Measurements from ENCODE around the gene C12orf57.
A peak's percentile ranks its signal among the peaks of the same experiment; 100 is the strongest.
"Not testable (repeated sequence)": the region's sequence is repeated elsewhere in the genome, so short reads cannot be mapped to it uniquely, and the experiment has no call there.

Gene C12orf57, protein sequence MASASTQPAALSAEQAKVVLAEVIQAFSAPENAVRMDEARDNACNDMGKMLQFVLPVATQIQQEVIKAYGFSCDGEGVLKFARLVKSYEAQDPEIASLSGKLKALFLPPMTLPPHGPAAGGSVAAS

DNA sequence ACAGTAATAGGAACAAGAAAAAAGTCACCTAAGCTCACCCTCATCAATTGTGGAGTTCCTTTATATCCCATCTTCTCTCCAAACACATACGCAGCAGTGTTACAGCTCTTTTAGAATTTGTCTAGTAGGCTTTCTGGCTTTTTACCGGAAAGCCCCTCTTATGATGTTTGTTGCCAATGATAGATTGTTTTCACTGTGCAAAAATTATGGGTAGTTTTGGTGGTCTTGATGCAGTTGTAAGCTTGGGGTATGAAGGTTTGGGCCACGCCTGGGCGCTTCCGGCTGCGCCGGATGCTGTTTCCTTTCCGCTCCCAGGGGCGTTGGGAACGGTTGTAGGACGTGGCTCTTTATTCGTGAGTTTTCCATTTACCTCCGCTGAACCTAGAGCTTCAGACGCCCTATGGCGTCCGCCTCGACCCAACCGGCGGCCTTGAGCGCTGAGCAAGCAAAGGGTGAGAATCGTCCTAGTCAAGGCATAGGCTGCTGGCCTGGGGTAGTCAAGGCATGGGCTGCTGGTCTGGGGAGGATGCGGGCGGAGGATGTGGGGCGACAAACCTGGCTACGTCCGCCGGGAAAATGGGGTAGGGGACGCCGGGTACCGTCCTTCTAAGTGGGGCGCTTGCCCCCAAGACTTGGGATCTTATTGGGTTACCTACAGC, at the start of gene C12orf57, which contains the start of gene RNU7-1:
Gene C12orf57 (plus strand): TSS at position 301 of the 659 bp plus-strand sequence. CDS start 100 bp downstream, at position 401.
Gene RNU7-1 (plus strand): TSS at position 95 of the 659 bp plus-strand sequence.
- DNase-seq: peak; percentile 95

DNA sequence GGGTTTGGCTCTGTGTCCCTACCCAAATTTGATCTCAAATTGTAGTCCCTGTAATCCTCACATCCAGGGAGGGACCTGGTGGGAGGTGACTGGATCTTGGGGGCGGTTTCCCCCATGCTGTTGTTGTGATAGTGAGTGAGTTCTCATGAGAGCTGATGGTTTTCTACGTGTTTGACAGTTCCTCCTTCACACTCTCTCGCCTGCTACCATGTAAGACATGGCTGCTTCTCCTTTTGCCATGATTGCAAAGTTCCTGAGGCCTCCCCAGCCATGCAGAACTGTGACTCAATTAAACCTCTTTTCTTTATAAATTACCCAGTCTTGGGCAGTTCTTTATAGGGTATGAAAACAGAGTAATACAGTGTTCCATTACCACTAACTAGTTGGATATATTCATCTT, 49.5 kb upstream of the C12orf57 start:
- DNase-seq: no peak

DNA sequence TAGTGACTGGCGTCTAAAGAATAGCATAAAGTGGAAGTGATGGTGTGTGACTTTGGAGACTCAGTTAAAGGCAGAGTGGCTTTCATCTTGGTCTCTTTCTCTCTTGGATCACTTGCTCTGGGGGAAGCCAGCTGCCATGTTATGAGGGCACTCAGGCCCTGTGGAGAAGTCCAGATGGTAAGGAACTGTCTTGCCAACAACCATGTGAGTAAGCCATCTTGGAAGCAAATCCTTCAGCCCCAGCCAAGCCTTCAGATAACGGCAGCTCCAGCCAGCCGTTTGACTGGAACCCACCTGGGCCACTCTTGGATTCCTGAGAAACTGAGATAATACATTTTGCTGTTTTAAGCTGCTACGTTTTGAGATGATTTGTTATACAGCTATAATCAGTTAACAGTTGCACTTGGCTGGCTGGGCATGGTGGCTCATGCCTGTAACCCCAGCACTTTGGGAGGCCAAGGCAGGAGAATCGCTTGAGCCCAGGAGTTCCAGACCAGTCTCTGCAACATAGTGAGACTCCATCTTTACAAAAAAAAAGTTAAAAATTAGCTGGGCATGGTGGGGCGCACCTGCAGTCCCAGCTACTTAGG, 46.9 kb upstream of the C12orf57 start:
- DNase-seq: no peak

DNA sequence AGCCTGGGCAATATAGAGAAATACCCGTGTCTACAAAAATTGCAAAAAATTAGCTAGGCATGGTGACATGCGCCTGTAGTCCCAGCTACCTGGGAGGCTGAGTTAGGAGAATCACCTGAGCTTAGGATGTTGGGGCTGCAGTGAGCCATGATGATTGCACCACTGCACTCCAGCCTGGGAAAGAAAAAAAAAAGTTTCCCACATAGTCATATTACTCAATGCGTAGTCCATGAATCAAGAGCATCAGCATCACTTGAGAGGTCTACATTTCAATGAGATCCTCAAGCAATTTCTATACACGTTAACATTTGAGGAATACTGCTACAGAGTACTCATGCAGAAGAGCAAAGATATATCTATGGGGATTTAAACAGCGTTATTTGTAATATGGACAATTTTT, 44.4 kb upstream of the C12orf57 start:
- no peak for DNase-seq

DNA sequence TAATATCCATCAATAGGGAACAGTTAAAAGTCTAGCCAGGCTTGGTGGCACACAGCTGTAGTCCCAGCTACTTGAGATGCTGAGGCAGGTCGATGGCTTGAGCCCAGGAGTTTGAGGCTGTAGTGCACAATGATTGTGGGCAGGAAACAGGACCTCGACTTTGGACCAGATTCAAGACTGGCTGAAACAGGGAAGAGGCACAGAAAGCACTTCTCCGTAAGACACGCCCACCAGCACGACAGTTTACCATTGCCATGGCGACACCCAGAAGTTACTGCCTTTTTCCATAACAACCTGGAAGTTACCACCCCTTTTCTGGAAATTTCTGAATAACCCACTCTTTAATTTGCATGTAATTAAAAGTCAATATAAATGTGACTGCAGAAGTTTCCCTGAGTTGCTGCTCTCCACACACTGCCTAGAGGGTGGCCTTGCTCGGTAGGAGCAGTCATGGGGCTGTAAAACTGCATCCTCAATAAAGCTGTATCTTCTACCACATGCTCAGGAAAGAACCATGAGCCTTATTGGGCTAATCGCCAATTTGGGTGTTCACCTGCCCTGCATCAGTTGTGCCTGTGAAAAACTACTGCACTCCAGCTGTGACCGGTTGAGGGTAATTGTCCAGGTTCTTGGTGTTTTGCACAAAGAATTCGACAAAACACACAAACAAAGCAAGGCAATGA, 43.8 kb upstream of the C12orf57 start:
- DNase-seq: peak; percentile 28

DNA sequence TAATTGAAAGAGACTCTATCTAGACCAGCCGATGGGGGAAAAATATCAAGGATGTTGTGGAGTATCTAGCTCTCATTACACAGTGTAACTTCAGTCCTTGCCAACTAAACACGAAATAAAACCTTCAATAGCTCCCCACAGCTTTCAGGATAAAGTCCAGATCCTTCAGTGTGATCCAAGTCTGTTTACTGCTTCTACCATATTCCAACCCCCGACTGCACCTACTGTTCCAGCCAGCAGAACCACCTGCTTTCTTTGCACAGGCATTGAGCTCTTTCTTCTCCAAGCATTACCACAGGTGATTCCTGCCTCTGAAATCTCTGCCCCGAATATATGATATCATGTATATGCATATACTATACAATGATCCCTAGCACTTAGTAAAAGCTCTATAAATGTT, 41.4 kb upstream of the C12orf57 start:
- DNase-seq: no peak

DNA sequence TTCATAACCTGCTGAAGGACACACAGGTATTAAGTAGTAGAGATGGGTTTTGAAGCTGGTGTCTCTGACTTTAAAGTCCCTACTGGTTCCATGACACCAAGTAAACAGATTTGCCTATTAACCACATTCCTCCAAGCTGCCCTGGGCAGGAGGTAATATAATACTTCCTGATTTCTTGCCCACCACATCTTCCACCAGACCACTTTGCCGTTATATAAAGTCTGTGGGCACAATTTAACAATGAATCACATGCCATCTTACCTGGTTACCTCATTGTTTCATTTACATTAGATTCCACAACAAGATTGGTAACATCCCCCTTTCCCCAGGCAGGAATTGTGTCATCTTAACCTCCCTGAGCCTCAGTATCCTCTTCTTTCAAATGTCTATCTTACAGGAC, 40.1 kb upstream of the C12orf57 start:
- DNase-seq: no peak

DNA sequence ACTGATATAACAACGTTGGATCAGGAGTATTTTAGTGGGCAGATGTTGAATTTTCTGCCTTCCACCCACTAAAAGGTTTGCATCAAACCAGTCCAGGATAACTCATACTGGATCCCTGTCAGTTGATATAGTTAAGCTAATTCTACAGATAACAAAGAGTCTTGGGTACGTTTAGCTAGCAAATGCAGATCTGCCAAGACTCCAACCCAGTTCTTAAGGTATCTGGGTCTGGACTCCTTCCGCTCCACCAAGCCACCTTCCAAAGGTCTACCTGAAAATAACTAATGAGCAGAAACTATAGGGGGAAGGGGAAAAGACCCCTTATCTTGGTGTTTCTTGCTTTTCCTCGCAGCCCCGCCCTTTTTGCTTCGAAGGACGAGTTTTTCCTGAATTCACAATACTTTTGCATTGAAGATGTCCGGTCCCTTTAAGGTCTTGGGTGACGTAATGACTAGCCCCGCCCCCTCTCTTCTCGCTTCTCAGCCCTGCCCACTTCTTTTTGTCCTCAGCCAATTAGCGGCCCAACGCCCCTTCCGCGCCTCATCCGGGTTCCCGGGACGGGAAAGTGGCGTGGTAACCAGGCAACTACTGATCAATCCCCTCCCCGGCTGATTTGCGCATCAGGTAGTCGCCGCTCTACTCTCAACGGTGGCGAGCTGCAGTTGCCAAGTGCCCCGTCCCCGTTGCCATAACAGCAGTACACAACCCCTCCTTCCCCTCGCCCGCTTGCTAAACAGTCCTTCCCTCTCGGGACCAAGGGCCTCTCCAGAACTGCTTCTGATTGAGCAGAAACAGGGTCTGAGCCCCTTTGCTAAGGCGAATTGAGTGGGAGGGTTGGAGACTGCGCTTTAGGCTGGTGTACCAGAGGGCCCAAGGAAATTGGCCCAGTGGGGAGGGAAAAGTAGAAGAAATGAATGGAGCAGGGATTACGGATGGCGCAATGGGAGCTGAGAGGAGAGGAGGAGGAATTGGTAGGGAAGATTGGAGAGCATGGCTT, 39.2 kb upstream of the C12orf57 start, which contains the start of gene LRRC23:
Gene LRRC23 (plus strand): TSS at position 543 of the 997 bp plus-strand sequence. CDS start 812 bp downstream, outside the sequence.
- DNase-seq: peak; percentile 99

DNA sequence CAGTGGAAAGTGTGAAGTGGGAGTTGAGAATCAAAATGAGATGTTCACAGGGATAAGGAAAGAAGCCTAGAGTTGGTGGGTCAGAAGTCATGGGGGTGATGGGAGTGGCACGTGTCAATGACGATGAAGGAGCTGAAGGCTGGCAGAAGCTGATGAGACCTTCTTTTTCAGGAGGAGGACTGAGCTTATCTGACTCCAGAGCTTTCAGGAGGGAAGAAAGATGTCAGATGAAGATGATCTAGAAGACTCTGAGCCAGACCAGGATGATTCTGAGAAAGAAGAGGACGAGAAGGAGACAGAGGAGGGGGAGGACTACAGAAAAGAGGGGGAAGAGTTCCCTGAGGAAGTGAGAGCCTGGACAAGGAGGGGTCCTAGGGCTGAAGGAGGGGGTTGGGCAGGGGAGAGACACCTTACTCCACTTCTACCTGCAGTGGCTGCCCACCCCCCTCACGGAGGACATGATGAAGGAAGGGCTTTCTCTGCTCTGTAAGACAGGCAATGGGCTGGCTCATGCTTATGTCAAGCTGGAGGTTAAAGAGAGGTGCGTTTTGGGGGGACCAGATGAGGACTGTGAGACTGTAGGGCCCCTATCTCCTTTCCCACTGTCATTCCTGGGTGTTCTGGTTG, 38.3 kb upstream of the C12orf57 start:
- no peak for DNase-seq

DNA sequence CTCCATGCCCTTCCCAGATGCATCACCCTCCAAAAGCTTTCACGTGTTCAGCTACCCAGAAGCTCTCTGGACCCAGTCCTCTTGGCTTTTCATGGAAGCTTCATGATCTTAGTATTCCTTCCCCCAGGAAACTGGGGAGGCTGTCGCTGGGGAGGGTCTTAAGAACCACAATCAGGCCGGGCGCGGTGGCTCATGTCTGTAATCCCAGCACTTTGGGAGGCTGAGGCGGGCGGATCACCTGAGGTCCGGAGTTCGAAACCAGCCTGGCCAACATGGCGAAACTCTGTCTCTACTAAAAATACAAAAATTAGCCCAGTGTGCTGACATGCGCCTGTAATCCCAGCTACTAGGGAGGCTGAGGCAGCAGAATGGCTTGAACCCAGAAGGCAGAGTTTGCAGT, 35.7 kb upstream of the C12orf57 start:
- not testable (repeated sequence) for DNase-seq

DNA sequence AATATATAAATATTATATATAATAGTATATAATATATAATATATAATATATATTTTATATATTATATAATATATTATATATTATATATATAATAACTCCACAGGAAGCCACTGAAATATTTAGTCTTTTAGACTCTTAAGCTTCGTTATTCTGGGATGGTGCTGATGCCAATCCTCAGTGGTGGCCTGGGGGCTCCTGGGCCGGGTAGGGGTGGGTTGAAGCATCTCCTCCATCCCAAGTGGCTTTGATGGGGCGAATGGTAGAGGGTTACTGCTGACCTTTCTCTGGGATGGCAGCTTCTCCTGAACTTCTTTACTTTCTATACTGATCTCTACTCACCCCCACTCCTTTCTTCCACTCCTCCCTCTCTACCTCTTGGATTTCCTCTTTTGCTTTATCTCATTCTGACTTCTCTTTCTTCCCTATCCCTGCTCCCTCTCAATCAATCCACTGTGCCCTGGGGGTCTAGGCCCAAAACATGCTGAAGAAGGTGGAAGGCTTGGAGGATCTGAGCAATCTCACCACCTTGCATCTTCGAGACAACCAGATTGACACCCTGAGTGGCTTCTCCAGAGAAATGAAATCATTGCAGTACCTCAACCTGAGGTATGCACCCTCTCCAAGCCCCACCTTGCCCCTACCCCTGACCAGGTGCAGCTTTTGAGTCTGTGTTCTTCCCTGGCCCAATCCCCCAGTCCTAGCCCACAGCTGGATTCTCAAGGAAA, 34.2 kb upstream of the C12orf57 start:
- DNase-seq: no peak

DNA sequence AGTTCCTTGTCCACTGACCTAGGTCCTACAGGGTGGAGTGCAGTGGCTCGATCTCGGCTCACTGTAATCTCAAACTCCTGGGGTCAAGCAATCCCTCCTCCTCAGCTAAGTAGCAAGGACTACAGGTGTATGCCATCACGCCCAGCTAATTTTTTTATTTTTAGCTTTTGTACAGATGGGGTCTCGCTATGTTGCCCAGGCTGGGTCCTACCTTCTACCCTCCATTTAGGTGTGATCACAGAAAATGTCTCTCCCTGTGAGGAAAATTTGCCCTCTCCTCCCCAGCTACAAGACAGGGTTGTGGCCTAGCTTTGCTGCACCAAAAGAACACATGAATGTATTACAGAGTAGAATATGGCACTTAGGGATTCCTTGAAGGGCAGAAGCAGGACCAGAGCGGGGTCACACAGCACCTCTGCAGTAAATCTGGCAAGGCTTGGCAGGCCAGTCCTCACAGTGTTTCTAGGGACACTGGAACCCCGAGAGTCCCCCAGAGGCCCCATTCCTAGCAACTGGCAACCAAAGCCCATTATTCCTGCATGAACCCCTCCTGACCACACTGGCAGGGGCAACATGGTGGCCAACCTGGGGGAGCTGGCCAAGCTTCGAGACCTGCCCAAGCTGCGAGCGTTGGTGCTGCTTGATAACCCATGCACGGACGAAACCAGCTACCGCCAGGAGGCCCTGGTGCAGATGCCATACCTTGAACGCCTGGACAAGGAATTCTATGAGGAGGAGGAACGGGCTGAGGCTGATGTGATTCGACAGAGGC, 31.5 kb upstream of the C12orf57 start:
- no peak for DNase-seq

DNA sequence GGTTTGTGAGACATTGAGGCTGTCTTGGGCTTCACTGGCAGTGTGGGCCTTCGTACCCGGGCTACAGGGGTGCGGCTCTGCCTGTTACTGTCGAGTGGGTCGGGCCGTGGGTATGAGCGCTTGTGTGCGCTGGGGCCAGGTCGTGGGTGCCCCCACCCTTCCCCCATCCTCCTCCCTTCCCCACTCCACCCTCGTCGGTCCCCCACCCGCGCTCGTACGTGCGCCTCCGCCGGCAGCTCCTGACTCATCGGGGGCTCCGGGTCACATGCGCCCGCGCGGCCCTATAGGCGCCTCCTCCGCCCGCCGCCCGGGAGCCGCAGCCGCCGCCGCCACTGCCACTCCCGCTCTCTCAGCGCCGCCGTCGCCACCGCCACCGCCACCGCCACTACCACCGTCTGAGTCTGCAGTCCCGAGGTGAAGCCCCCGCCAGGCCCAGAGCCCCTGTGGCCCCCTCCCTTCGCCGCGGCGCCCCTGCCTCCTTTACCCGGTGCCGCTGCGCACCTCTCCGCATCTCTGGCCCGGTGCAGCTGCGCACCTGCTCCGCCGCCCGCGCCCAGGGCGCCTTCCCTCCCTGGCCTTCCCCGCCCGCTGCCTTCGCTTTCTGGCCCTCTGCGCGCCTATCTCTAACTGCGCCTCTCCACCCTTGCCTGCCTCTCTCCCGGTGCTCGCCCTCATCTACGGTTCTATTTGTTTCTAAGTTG, 29.4 kb upstream of the C12orf57 start, which contains the start of gene ENO2:
Gene ENO2 (plus strand): TSS at position 335 of the 701 bp plus-strand sequence. CDS start 1,253 bp downstream, outside the sequence.
- peak; percentile 85 for DNase-seq

DNA sequence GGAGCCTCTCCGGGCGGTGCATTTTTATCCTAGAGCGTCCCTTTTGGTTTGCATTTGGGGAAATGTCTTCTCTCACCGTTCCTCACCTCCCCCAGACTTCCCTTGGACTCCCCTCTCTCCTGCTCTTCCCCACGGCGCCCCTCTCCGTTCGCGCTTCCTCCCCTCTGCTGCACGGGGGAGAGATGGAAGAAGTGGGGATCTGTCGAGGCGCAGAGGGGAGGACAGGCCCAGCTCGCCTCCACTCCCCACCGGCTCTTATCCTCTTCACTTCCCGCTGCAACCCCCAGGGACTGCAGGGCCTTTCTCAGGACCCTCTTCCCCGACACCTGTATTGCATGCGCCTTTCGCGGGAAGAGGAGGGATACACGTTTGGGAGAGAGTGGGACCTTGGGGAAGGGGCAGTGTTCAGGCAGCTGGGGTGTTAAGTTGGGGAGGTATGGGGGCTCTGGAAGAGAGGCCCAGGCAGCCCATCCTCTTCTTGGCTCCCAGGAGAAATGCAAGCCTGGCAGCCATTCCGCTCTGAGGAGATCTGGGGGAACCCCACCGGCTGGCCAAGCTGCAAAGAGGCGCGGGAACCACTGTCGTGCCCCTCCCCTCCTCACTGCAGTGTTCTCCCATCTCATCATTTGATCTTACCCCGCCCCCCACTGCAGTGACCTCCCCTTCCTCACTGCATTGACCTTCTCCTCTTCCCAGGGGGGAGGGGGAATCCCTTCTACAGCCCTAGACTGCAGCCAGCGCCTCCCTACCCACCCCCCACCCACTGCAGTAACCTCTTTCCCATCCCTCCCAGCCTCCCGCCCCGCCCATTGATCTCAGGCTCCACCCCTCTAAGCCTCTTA, 28.7 kb upstream of the C12orf57 start:
- DNase-seq: no peak

DNA sequence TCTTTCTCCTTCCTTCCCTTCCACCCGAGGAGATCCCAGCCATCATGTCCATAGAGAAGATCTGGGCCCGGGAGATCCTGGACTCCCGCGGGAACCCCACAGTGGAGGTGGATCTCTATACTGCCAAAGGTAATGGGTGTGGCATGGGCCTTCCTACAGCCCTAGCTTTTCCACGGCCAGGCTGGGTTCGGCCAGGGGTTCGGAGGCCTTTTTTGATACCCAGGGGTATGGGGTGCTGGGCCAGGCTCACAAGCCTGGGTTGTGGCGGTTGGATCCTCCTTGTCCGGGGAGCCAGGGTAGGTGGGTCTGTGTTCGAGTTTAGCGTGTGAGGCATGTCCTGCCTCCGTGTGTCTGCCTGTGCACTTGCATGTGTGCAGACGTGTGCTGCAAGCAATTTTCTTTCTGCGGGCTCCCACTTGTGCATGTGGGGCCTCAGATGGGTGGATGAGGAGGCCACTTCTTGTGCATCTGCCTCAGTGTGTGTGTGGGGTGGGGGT, 28.0 kb upstream of the C12orf57 start:
- no peak for DNase-seq

DNA sequence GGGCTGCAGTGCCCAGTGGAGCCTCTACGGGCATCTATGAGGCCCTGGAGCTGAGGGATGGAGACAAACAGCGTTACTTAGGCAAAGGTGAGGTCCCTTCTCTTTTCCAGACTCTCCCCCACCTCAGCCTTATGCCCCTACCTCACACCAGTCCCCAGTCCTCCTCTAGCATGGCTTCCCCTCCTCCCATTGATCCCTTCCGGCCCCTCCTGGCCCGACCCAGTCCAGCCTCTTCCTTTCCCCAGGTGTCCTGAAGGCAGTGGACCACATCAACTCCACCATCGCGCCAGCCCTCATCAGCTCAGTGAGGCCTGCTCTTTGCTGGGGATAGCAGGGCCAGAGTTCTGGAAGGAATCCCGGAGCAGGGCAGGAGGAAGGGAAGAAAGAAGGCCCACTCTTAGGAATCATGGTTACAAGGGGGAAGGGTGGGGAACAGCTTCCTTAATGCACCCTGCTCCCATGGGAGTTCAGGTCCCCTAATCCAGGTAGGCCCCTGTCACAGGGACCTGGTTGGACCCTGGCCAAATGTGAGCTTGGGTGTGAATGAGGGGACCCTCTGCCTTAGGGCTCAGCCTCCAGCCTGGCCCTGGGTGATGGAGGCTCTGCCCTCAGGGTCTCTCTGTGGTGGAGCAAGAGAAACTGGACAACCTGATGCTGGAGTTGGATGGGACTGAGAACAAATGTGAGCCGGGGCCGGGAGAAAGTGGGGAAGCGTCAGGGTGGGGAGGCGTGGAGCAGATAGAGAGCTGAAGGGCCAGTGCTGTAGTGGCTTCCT, 27.2 kb upstream of the C12orf57 start:
- DNase-seq: no peak

DNA sequence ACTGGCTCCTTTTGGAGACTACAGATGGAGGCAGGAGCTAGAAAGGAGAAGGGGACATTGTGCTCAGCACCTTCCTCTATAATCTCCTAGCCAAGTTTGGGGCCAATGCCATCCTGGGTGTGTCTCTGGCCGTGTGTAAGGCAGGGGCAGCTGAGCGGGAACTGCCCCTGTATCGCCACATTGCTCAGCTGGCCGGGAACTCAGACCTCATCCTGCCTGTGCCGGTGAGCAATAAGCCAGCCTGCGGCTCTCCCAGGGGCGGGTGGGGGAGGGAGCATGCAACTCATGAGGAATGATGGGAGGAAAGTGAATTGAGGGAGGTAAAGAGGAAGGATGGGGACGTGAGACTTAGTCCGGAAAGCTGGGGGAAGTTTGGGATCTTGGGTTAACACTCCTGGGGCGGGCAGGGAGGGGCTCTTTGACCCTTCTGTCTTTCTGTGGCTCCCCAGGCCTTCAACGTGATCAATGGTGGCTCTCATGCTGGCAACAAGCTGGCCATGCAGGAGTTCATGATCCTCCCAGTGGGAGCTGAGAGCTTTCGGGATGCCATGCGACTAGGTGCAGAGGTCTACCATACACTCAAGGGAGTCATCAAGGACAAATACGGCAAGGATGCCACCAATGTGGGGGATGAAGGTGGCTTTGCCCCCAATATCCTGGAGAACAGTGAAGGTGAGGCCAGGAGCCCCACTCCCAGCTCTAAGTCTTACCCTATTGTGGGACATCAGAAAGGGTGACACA, 26.2 kb upstream of the C12orf57 start:
- no peak for DNase-seq

Data from activated CD4-positive, alpha-beta T cell treated with anti-CD3 and anti-CD28 coated beads, Interleukin-2, Interleukin-6, amounts not matched to agents 100 ng/mL and 50 ng/mL, durations not matched to agents 16 hours and 8 hours (primary cell).